Forelimb muscle (tissue), 1 donor: ENCODE measurements around the gene NAA40. TPM values are rescaled to one million over a fixed set of nuclear protein-coding genes. Genes with fewer than 3 reads are reported as not detected.

Experiments
- polyA plus RNA-seq: library from polyadenylated mRNA; unstranded; fragments of 120-200 nt; gene quantifications from one replicate; pipeline ENCODE4 v1.2.1, GENCODE V29; 2013; ENCODE audit not compliant: insufficient read length

The NAA40 gene
- polyA plus RNA-seq, 1 donor: 17.5 TPM

Other genes with a start within 250 kb of the NAA40 start
- 30.2 TPM for gene ZFTA, start 170.2 kb upstream of the NAA40 start, polyA plus RNA-seq
- 20.1 TPM for gene SPINDOC, start 125.5 kb upstream of the NAA40 start, polyA plus RNA-seq
- 16.7 TPM for gene MARK2, start 99.9 kb upstream of the NAA40 start, polyA plus RNA-seq
- gene RCOR2, start 21.8 kb upstream of the NAA40 start, polyA plus RNA-seq: 11.5 TPM
- 239 TPM for gene COX8A, start 35.6 kb downstream of the NAA40 start, polyA plus RNA-seq
- gene OTUB1, start 47.4 kb downstream of the NAA40 start, polyA plus RNA-seq: 45.5 TPM
- gene FLRT1, start 96.9 kb downstream of the NAA40 start, polyA plus RNA-seq: 2.9 TPM
- gene MACROD1, start 227.1 kb downstream of the NAA40 start, polyA plus RNA-seq: 68.0 TPM
- gene STIP1, start 247.2 kb downstream of the NAA40 start, polyA plus RNA-seq: 137 TPM